Caki2 (cell line): Measurements from ENCODE around the gene MAU2. TPM values are rescaled to one million over a fixed set of nuclear protein-coding genes. Genes with fewer than 3 reads are reported as not detected.

Experiments used
- DNase-seq: peaks from one replicate; pipeline ENCODE4 v3.0.0-alpha.2; 2015; ENCODE audit warnings: low read depth
- in situ Hi-C: cut with HindIII; loops from 2 replicates; pipeline ENCODE4 v1.10.0; 2016; ENCODE audit warnings: low sequenced_read_pairs, low pct_unique_long_range_greater_than_20kb, mixed read lengths
- total RNA-seq: library from RNA; depleted of rRNA; stranded (reverse); fragments of >200 nt; shearing (Covaris generic); gene quantifications from 2 replicates; pipeline ENCODE4 v1.2.3, GENCODE V29; 2014; ENCODE audit warnings: low replicate concordance; rRNA removed

The MAU2 gene
- total RNA-seq, result 13.0 and 36.3 TPM in 2 replicates

GRCh38 chr19:19320361-19321140 lies at the start of gene MAU2, which contains the start of gene SUGP1:
Gene MAU2 (plus strand): TSS chr19:19320829. CDS start chr19:19320860, 31 bp downstream.
Gene SUGP1 (minus strand): TSS chr19:19320509. CDS start chr19:19320496, 13 bp downstream.
- peak; percentile 95 for DNase-seq
- in situ Hi-C loops, result no loop called here

- in situ Hi-C loops, result no loop called here
Measured at GRCh38 chr19:19271828-19272599, 48.6 kb upstream of the MAU2 start.

GRCh38 chr19:19274146-19274545 lies 46.5 kb upstream of the MAU2 start:
- in situ Hi-C loops, result no loop called here
- DNase-seq, result no peak

More at GRCh38 chr19:19271828-19272599, 48.6 kb upstream of the MAU2 start:
- no peak for DNase-seq

- DNase-seq, result no peak
- in situ Hi-C loops, result no loop called here
Measured at GRCh38 chr19:19274716-19275565, 45.7 kb upstream of the MAU2 start.

- in situ Hi-C loops, result no loop called here
- DNase-seq, result no peak
Measured at GRCh38 chr19:19276386-19276785, 44.2 kb upstream of the MAU2 start.

- in situ Hi-C loops, result no loop called here
- DNase-seq, result no peak
Measured at GRCh38 chr19:19276851-19277250, 43.8 kb upstream of the MAU2 start.

- in situ Hi-C loops, result no loop called here
- no peak for DNase-seq
Measured at GRCh38 chr19:19278315-19278714, 42.3 kb upstream of the MAU2 start.

- in situ Hi-C loops, result no loop called here
- no peak for DNase-seq
Measured at GRCh38 chr19:19279062-19279612, 41.5 kb upstream of the MAU2 start.

GRCh38 chr19:19279853-19280252 lies 40.8 kb upstream of the MAU2 start:
- DNase-seq, result no peak
- in situ Hi-C loops, result no loop called here

GRCh38 chr19:19280561-19280960 lies 40.1 kb upstream of the MAU2 start:
- in situ Hi-C loops, result no loop called here
- DNase-seq, result no peak

GRCh38 chr19:19285686-19286085 lies 34.9 kb upstream of the MAU2 start:
- in situ Hi-C loops, result no loop called here
- DNase-seq, result no peak

- in situ Hi-C loops, result no loop called here
- DNase-seq, result no peak
Measured at GRCh38 chr19:19292607-19293006, 28.0 kb upstream of the MAU2 start.

- in situ Hi-C loops, result no loop called here
- DNase-seq, result no peak
Measured at GRCh38 chr19:19294914-19295313, 25.7 kb upstream of the MAU2 start.

GRCh38 chr19:19296953-19297689 lies 23.5 kb upstream of the MAU2 start:
- DNase-seq, result no peak
- in situ Hi-C loops, result no loop called here

- no peak for DNase-seq
- in situ Hi-C loops, result no loop called here
Measured at GRCh38 chr19:19297759-19298158, 22.9 kb upstream of the MAU2 start.

- in situ Hi-C loops, result no loop called here
- no peak for DNase-seq
Measured at GRCh38 chr19:19300613-19301012, 20.0 kb upstream of the MAU2 start.

- no peak for DNase-seq
- in situ Hi-C loops, result no loop called here
Measured at GRCh38 chr19:19303411-19303810, 17.2 kb upstream of the MAU2 start.
